ENCODE results near the gene NEDD4L.
A peak's percentile ranks its signal among the peaks of the same experiment; 100 is the strongest.
"Not testable (repeated sequence)": the region's sequence is repeated elsewhere in the genome, so short reads cannot be mapped to it uniquely, and the experiment has no call there.

The NEDD4L gene

GRCh38 chr18:58275176-58275575 is 231.2 kb downstream of the NEDD4L start:
- no peak for DNase-seq

DNA sequence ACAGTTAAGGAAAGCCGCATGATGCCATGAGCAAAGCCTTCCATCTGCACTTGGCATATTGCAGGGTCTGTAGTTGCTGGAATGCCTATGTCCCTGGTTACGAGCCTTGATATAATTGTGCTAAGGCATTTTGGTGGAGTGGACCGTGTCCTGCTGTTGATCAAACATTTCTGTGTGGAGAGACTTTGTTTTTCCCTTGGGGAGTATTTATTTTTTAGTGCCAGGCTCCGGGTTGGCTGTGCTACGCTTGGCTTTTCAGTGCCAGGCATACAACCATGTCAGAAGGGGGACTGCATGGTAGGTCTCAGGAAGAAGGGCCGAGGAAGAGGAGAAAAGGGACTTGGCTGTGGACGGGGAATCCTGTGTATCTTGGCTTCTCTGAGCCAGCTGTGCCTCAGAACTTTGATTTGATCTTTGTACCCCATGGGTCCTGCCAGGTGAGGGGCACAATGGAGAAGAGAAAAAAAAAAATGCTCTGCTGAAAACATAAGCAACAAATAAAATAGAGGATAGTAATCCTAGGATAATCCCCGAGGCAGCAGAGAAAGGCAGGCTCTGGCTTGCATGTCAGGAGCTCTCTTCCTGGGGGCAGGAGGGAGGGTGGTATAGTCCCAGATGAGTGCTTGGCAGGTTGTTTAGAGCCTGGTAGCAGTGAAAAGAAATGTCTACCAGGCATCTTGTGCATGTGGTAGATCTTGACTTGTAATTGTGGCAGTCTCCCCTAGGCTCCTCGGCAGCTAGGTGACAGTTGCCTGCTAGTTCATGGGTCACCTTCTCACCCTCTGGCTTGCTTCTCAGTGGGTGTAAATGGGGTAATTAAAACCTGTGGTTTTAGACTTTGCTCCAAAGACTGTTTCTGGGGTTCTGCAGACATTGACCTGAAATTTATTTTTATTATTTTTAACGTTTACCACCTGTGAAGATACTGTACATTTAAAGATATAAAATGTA is 233.0 kb downstream of the NEDD4L start:
- DNase-seq = no peak

GRCh38 chr18:58279504-58280175 is 235.6 kb downstream of the NEDD4L start:
- DNase-seq = no peak

DNA sequence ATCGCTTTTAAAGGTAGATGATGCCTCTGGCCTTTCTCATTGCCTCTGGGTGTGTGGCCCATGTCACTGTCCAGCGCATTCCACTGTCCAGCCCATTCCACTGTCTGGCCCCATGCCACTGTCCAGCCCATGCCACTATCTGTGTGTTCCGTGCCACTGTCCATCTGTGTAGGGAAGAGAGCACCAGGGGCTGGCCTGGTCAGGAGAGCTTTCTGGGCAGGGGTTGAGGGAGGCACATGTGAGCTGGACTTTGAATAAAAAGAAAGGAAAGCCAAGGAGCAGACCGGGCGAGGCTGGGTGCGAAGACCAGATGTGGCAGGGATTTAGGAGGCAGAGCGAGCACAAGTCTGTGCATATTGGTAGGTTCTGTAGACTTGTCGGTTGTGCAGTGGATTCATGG is 236.2 kb downstream of the NEDD4L start:
- no peak for DNase-seq

GRCh38 chr18:58282872-58283271 is 238.8 kb downstream of the NEDD4L start:
- not testable (repeated sequence) for DNase-seq

DNA sequence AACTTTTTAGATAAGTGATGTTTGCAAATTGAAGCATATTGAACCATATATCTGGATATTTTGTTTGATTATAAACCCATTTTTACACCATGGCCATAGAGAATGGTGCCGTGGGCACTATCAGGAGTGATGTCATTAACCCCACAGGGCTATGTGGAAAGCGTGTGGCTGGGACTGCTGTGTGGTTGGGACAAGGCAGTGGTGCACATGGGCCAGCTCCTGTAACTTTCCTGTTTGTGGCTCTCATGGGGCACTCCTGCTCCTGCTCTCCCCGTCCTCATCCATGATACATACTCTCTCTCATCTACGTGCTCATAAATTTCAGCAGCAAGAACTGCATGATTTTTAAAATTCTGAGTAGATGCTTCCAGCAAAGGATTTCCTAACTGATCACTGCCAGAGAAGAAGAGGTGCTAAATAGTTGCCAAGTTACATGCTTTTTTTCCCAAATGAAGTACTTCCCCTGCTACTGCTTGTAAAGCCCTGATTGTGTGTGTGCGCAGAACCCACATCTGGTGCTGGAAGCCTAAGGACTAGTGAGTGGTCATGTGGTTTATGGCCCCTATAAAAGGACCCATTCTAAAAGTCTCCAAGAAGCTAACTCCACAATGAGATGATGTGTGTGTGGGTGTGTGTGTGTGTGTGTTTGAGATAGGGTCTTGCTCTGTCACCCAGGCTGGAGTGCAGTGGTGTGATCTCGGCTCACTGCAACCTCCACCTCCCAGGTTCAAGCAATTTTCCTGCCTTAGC is 240.8 kb downstream of the NEDD4L start:
- no peak for DNase-seq

GRCh38 chr18:58285449-58286130 is 241.6 kb downstream of the NEDD4L start:
- no peak for DNase-seq

DNA sequence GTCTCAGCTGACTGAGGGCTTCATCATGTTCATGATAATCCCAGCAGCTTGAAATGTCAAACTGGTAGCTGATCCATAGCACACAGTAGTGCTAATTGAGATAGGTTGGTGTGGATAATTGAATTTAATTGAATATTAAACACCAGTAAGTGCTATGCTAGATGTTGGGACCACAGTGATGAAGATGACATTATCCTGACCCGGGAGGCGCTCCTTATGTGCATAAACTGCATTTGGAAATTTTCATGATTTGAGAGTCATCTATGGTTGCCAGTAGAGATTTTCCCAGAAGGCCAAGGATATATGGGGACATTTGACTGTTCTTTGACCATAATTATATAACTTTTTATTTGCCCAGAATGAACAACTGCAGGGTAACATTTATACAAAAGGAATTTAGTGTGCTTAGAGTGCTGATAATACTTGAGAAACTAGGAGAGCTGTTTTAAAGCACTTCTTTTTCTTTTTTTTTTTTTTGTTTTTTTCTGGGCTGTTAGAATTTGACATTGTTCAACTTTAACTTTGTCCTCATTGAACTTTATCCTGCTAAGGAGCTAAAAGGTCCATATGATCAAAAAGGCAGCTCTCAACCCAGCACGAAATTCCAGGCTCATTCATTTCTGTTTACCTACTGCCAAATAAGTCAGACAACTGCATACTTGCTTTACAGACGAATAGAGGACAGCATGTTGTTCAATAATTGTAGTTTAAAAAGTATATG is 242.8 kb downstream of the NEDD4L start:
- no peak for DNase-seq

DNA sequence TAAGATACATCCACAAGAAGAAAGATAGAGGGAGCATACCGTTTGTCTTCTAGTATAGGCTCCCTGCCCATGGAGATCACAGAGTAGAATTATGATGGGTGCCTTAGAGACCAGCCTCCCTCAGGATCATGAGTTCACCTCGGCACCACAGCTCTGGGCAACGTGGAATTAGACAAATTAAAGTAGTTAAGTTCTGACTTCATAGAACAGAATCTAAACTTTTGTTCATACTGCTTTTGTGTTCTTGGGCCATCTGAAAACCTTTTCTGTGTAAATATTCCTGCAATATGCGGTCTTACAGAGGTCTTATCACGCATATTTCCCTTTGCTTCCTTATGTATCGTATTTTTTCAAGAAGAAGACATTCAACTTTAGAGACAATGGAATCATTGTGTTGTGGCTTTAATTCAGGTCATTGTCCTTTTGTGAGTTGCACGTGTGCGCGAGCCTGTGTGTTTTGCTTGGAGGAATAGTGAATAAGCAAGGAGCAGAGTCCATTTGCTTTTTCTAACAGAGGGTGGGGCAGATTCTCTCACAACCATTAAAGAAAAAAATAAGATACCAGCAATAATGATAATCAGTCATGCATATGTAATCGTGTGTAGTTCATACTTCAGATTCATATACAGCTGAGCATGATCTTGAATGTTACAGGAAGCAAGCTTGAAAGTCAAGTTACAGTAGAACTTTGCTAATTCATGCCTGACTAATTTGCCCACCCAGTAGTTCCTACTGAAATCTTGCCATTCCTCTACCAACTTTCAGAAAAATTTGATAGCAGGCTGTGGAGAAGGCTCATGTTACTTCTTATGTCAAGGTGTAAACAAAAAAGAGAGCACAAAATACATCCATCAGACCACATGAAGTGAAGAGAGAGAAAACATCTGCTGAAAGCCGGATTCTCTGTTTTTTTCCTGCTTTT is 243.6 kb downstream of the NEDD4L start:
- DNase-seq = no peak

DNA sequence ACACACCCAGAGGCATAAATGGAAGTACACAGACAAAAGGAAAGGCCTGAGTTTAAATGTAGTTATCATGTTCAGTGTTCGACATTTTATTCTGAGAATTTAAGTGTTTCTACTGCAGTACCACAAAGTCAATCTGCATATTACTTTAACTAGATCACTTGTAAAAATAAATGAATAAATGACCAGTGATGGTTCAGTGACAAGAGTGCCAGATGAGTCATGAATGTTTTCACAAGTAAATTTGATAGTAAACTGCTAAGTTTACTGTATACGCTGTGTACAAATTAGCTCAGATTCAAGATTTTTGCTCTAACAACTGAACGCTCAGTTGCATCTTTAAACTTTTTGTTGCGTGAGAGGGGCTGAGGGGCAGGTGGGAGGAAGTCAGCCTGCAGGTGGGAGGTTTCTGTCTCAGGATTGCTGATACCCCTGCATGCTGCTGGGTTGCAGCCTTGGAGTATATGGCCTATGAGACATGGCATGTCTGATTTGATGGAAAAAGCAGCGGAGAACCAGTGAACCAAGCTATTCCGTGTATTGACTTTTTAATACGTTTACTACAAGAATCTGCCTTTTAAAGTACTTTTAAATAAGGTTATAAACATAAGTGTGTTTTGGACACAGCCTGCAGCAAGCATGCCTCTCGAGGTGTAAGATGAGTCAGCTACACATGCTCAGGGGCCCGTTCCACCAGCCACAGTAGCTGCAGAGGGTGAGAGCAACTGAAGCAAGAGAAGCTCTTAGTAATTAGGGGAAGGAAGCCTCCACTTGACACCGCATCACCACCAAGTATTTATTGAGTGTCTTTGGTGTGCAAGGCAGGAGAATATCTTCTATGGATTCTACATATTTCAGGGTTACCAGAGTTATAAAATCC is 245.1 kb downstream of the NEDD4L start:
- DNase-seq = no peak

GRCh38 chr18:58290116-58290695 is 246.2 kb downstream of the NEDD4L start:
- no peak for DNase-seq

DNA sequence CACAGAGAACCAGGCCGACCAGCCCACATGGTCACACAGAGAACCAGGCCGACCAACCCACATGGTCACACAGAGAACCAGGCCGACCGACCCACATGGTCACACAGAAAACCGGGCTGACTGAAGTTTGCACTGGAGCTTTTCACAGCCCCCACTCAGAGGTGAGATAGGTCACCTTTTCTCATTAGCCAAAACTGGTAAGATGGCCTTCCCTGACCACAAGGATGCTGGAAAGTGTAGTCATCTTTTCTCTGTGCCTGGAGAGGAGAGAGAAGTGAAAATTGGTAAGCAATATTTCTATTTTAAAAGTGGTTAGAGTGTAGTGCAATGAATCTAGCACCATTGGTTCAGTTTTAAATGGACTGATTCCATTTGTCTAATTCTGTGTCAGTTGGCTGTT is 247.1 kb downstream of the NEDD4L start:
- no peak for DNase-seq

DNA sequence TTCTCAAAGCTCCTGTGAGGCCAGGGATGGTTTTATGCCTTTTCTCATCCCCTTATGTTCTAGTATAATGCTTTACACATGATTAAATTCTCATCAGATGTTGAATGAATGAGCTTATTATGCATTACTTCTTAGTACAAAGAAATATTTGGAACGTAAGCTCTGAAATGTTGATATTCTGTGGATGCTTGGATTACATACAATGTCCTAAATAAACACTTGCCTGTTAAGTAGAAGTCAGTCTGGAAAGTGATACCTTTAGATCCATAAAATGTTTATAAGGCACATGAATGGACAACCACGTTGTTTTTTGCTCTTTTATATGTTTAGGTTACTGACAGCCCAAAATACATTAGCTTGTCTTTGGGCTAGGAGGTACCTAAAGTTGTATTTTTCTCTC is 248.6 kb downstream of the NEDD4L start:
- DNase-seq = no peak

DNA sequence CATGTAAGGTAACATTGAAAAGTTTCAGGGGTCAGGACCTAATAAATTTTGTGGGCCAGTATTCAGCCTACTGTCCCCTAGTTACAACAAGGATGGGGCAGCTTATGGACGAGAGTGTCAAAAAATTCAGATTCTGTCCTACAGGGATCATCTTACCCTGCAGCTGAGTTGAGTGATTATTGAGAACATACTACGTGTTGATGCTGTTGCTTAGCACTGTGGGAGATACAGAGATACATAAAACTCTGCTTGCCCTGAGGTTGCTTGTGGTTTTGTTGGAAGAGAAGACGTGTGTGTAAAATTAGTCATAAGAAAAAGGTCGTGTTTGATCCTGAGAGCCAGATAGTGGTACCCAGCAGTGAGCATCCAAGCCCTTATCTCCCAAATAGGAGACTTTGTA is 253.2 kb downstream of the NEDD4L start:
- DNase-seq = peak in 1 of 2 donors; percentile 20

GRCh38 chr18:58298251-58299134 is 254.5 kb downstream of the NEDD4L start:
- DNase-seq = no peak

- DNase-seq = no peak
These were observed 255.1 kb downstream of the NEDD4L start for GRCh38 chr18:58299135-58299473.

DNA sequence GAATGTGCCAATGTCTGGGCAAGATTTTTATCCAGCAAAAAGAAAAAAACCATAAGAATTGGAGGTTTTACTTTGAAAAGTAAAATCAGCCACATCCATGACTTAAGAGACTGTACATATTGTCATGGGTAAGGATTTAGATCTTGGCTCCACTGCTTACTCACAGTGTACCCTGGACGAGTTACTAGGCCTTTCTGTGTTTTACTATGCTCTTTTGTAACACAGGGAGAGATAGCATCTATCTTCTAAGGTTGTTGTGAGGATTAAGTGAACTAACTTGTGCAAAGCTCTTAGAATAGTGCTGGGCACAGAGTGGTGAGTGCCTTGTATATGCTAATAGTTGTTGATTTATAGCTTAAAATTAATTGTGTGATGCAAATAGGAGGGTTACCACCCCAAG is 255.9 kb downstream of the NEDD4L start:
- no peak for DNase-seq

GRCh38 chr18:58300867-58301266 is 256.8 kb downstream of the NEDD4L start:
- no peak for DNase-seq

- DNase-seq = no peak
These were observed 258.8 kb downstream of the NEDD4L start for GRCh38 chr18:58302811-58303210.
